ENCODE results near the gene DCUN1D2. TPM values are rescaled to one million over a fixed set of nuclear protein-coding genes. Genes with fewer than 3 reads are reported as not detected.
A peak's percentile ranks its signal among the peaks of the same experiment; 100 is the strongest.

DCUN1D2 gene
- total RNA-seq, 1 experiment from 2014 or later, result 38.6 TPM

- Histone ChIP-seq H3K4me1 (ENCODE audit: insufficient read depth, low read length, poor library complexity, severe bottlenecking) (peaks cover 39% of the 10 kb centered on the region), H3K27ac (ENCODE audit: low read depth, low read length, poor library complexity, severe bottlenecking) (peak overlapping the region; percentile 13), H3K27me3 (replicated peaks; ENCODE audit: insufficient read depth, low read depth, low read length, poor library complexity) (no peaks in the 10 kb centered on the region), H3K36me3 (ENCODE audit: insufficient read depth, low read length, poor library complexity, severe bottlenecking) (peaks cover 17% of the 10 kb centered on the region), H3K9me3 (ENCODE audit: low read depth, low read length, poor library complexity, severe bottlenecking) (no peaks in the 10 kb centered on the region), H3K4me3 (ENCODE audit: low read depth, low read length, poor library complexity, severe bottlenecking) (no peak overlapping the region)
- BruUV-seq (replicated peaks), result no TSS peak
- POLR2A ChIA-PET (ENCODE audit: low non-redundant PET), result no interaction called here
- TF ChIP-seq EZH2 (IDR thresholded peaks at IDR 0.05; ENCODE audit: borderline replicate concordance, low read depth, low read length, poor library complexity, severe bottlenecking), result no peak
- TF ChIP-seq, protein P1, sequence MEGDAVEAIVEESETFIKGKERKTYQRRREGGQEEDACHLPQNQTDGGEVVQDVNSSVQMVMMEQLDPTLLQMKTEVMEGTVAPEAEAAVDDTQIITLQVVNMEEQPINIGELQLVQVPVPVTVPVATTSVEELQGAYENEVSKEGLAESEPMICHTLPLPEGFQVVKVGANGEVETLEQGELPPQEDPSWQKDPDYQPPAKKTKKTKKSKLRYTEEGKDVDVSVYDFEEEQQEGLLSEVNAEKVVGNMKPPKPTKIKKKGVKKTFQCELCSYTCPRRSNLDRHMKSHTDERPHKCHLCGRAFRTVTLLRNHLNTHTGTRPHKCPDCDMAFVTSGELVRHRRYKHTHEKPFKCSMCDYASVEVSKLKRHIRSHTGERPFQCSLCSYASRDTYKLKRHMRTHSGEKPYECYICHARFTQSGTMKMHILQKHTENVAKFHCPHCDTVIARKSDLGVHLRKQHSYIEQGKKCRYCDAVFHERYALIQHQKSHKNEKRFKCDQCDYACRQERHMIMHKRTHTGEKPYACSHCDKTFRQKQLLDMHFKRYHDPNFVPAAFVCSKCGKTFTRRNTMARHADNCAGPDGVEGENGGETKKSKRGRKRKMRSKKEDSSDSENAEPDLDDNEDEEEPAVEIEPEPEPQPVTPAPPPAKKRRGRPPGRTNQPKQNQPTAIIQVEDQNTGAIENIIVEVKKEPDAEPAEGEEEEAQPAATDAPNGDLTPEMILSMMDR (conservative IDR thresholded peaks at IDR 0.05; ENCODE audit: low read depth, low read length), result no peak
- no peak for DNase-seq (ENCODE audit: low spot score)
- intact Hi-C loops (cut with micrococcal nuclease; ENCODE audit: unreplicated experiment), result no loop called here
- CTCF ChIA-PET, result no interaction called here
Measured at GRCh38 chr13:113454936-113455335, 35.6 kb downstream of the DCUN1D2 start.

GRCh38 chr13:113452942-113453901 is 37.3 kb downstream of the DCUN1D2 start, which contains the start of gene ADPRHL1:
Gene ADPRHL1 (minus strand): TSS chr13:113453488. CDS start chr13:113453437, 51 bp downstream.
- Histone ChIP-seq H3K27me3 (replicated peaks; ENCODE audit: insufficient read depth, low read depth, low read length, poor library complexity) (no peaks in the 10 kb centered on the region), H3K4me1 (ENCODE audit: insufficient read depth, low read length, poor library complexity, severe bottlenecking) (peaks cover 29% of the 10 kb centered on the region), H3K9me3 (ENCODE audit: low read depth, low read length, poor library complexity, severe bottlenecking) (no peaks in the 10 kb centered on the region), H3K4me3 (ENCODE audit: low read depth, low read length, poor library complexity, severe bottlenecking) (no peak within 1 kb of the TSS), H3K36me3 (ENCODE audit: insufficient read depth, low read length, poor library complexity, severe bottlenecking) (peaks cover 7% of the 10 kb centered on the region), H3K27ac (ENCODE audit: low read depth, low read length, poor library complexity, severe bottlenecking) (peak within 1 kb of the TSS; percentile 71)
- no peak for DNase-seq (ENCODE audit: low spot score)
- TF ChIP-seq, protein P1 (conservative IDR thresholded peaks at IDR 0.05; ENCODE audit: low read depth, low read length), result no peak
- no peak for TF ChIP-seq EZH2 (IDR thresholded peaks at IDR 0.05; ENCODE audit: borderline replicate concordance, low read depth, low read length, poor library complexity, severe bottlenecking)
- no TSS peak for BruUV-seq (replicated peaks)
- ChIA-PET POLR2A (ENCODE audit: low non-redundant PET) (no interaction called here), CTCF (no interaction called here)
- intact Hi-C loops (cut with micrococcal nuclease; ENCODE audit: unreplicated experiment), result no loop called here

GRCh38 chr13:113452466-113452865 is 38.0 kb downstream of the DCUN1D2 start:
- no TSS peak for BruUV-seq (replicated peaks)

More at GRCh38 chr13:113452466-113452865, 38.0 kb downstream of the DCUN1D2 start:
- no peaks in the 10 kb centered on the region for H3K27me3 ChIP-seq (replicated peaks; ENCODE audit: insufficient read depth, low read depth, low read length, poor library complexity)
- ChIA-PET CTCF (interaction anchor here (0.6 kb wide), 1 partner anchor 88 kb away, joined by 3 read pairs; no protein-coding TSS in a partner anchor), POLR2A (ENCODE audit: low non-redundant PET) (no interaction called here)
- peaks cover 3% of the 10 kb centered on the region for H3K36me3 ChIP-seq (ENCODE audit: insufficient read depth, low read length, poor library complexity, severe bottlenecking)
- no peak for TF ChIP-seq EZH2 (IDR thresholded peaks at IDR 0.05; ENCODE audit: borderline replicate concordance, low read depth, low read length, poor library complexity, severe bottlenecking)
- TF ChIP-seq, protein P1 (conservative IDR thresholded peaks at IDR 0.05; ENCODE audit: low read depth, low read length), result no peak
- no peaks in the 10 kb centered on the region for H3K9me3 ChIP-seq (ENCODE audit: low read depth, low read length, poor library complexity, severe bottlenecking)
- no peak for DNase-seq (ENCODE audit: low spot score)
- no peak overlapping the region for H3K4me3 ChIP-seq (ENCODE audit: low read depth, low read length, poor library complexity, severe bottlenecking)
- H3K4me1 ChIP-seq (ENCODE audit: insufficient read depth, low read length, poor library complexity, severe bottlenecking), result peaks cover 22% of the 10 kb centered on the region
- peak overlapping the region; percentile 71 for H3K27ac ChIP-seq (ENCODE audit: low read depth, low read length, poor library complexity, severe bottlenecking)
- intact Hi-C loops (cut with micrococcal nuclease; ENCODE audit: unreplicated experiment), result no loop called here
